Ureter (tissue), 1 donor: Measurements from ENCODE around the gene MRPL4. TPM values are rescaled to one million over a fixed set of nuclear protein-coding genes. Genes with fewer than 3 reads are reported as not detected.
A peak's percentile ranks its signal among the peaks of the same experiment; 100 is the strongest.
"Not testable (repeated sequence)": the region's sequence is repeated elsewhere in the genome, so short reads cannot be mapped to it uniquely, and the experiment has no call there.

Source experiments
- DNase-seq: peaks from one replicate; pipeline ENCODE4 v3.0.0-alpha.2; 2020; ENCODE audit warnings: low spot score
- total RNA-seq: library from RNA; stranded (reverse); gene quantifications from one replicate; pipeline ENCODE4 v1.2.4, GENCODE V29; 2023
- donor health status: DM: yes; HTN: yes; CAD: no.

MRPL4 gene
- total RNA-seq, 1 donor from 2014 or later: 65.3 TPM

GRCh38 chr19:10260141-10260584 is 8.1 kb downstream of the MRPL4 start:
- no peak for DNase-seq

GRCh38 chr19:10262771-10263170 is 10.8 kb downstream of the MRPL4 start:
- DNase-seq: no peak

GRCh38 chr19:10266706-10267105 is 14.7 kb downstream of the MRPL4 start:
- no peak for DNase-seq

GRCh38 chr19:10268071-10268470 is 16.1 kb downstream of the MRPL4 start:
- DNase-seq: no peak

GRCh38 chr19:10269333-10270179 is 17.5 kb downstream of the MRPL4 start:
- peak; percentile 90 for DNase-seq

- DNase-seq: peak; percentile 75
Observed at GRCh38 chr19:10270180-10270615, 18.2 kb downstream of the MRPL4 start.

- DNase-seq: peak; percentile 90
Observed at GRCh38 chr19:10270616-10271394, 18.8 kb downstream of the MRPL4 start, which contains the start of gene ICAM1. ICAM1 (plus strand) TSS chr19:10271120; CDS start chr19:10271160, 40 bp downstream.

- DNase-seq: no peak
Observed at GRCh38 chr19:10271543-10272086, 19.6 kb downstream of the MRPL4 start.

GRCh38 chr19:10274589-10274988 is 22.6 kb downstream of the MRPL4 start:
- DNase-seq: no peak

- DNase-seq: no peak
Observed at GRCh38 chr19:10277795-10278589, 26.0 kb downstream of the MRPL4 start.

- no peak for DNase-seq
Observed at GRCh38 chr19:10278935-10279334, 26.9 kb downstream of the MRPL4 start.

GRCh38 chr19:10279737-10280442 is 27.9 kb downstream of the MRPL4 start:
- DNase-seq: no peak

- DNase-seq: not testable (repeated sequence)
Observed at GRCh38 chr19:10282043-10282442, 30.0 kb downstream of the MRPL4 start.

- no peak for DNase-seq
Observed at GRCh38 chr19:10283301-10284064, 31.5 kb downstream of the MRPL4 start.

GRCh38 chr19:10284065-10284959 is 32.3 kb downstream of the MRPL4 start:
- DNase-seq: no peak

GRCh38 chr19:10284960-10285278 is 32.9 kb downstream of the MRPL4 start:
- DNase-seq: no peak

- DNase-seq: no peak
Observed at GRCh38 chr19:10285393-10285792, 33.4 kb downstream of the MRPL4 start.

GRCh38 chr19:10286803-10287737 is 35.1 kb downstream of the MRPL4 start, which contains the start of gene ICAM4:
ICAM4 (plus strand) TSS chr19:10286955; CDS start chr19:10287013, 58 bp downstream.
- no peak for DNase-seq
